ENCODE data around the gene MYO1B. TPM values are rescaled to one million over a fixed set of nuclear protein-coding genes. Genes with fewer than 3 reads are reported as not detected.

MYO1B gene
- total and polyA plus RNA-seq, 2 of the 8 experiments (the other 6 are each of a cell fraction or from before 2014, with no cell fraction given) = 15.5 to 61.2 TPM

DNA sequence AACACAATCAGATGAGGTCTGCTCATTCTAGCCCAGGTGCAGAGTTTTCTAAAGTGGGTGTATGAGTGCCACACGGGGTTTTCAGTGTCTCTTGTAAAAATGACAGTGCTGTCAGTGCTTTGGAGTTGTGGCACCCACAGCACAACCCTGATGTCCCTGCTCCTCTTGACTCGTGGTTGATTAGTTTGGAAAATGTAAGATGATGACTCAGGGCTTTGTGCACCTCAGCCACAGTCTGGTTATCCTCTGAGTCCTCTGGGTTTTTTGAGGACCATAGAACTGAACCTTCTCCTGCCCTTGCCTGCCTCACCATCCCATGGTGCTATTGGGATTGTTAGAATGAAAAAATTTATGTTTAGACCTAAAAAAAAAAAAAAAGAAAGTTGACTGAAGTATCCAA, 105.6 kb downstream of the MYO1B start:
- H3K56ac ChIP-seq (replicated peaks; ENCODE audit: insufficient read length, low read depth, low read length) = no peak overlapping the region
- H3K79me2 ChIP-seq (ENCODE audit: control insufficient read depth in 1 of 2, insufficient read depth in 2 of 2, low read length in 2 of 2) = no peaks in the 10 kb centered on the region
- H4K8ac ChIP-seq (ENCODE audit: extremely low read depth, insufficient read depth, low read length) = no peak overlapping the region
- no peak overlapping the region for H2BK120ac ChIP-seq (replicated peaks; ENCODE audit: low read depth, low read length)
- H3K18ac ChIP-seq (ENCODE audit: extremely low read depth, low read length) = no peak overlapping the region
- no peak overlapping the region for H4K5ac ChIP-seq (ENCODE audit: insufficient read length, low read depth, low read length)
- DNase-seq (ENCODE audit: low read depth in 1 of 2, low spot score in 2 of 2) = no peak
- no peak overlapping the region for H2BK5ac ChIP-seq (ENCODE audit: low read depth, low read length)
- no peak overlapping the region for H3K9ac ChIP-seq (replicated peaks in 1 of 4; ENCODE audit: extremely low read depth in 1 of 4, low read depth in 3 of 4, low read length in 3 of 4)
- no peak overlapping the region for H3K14ac ChIP-seq (ENCODE audit: insufficient read length)
- H3K23me2 ChIP-seq (ENCODE audit: low read depth, low read length) = no peaks in the 10 kb centered on the region; the same call in 1 of the 2 replicates
- CTCF ChIA-PET (ENCODE audit: partially characterized antibody) = interaction anchor here (1.1 kb wide), 1 partner anchor 9 kb away, joined by 4 read pairs; no protein-coding TSS in a partner anchor
- no peak overlapping the region for H3K4me3 ChIP-seq (ENCODE audit: extremely low read depth in 1 of 4, insufficient read depth in 2 of 4, low read depth in 3 of 4, low read length in 4 of 4)
- no peak overlapping the region for H2AFZ ChIP-seq (ENCODE audit: low read length)
- WGBS, 2 experiments (ENCODE audit: extremely low coverage in 1 of 2, insufficient coverage in 1 of 2, insufficient read length in 1 of 2, insufficient replicate concordance in 2 of 2, low coverage in 1 of 2, low lambda C conversion rate in 2 of 2, missing lambda C conversion rate in 1 of 2) = 92% methylated on average over 2 of the region's 2 CpGs; no CpG with 5 or more reads in 1 of the 2 experiments
- peaks cover 0 to 29% (median 5%) of the 10 kb centered on the region in 4 experiments; a peak in 4 of 8 replicates for H3K36me3 ChIP-seq (ENCODE audit: control insufficient read depth in 2 of 4, insufficient read depth in 4 of 4, low read length in 3 of 4)
- no peaks in the 10 kb centered on the region for H3K4me1 ChIP-seq (replicated peaks in 1 of 4; ENCODE audit: control insufficient read depth in 3 of 4, insufficient read depth in 4 of 4, low read length in 3 of 4)
- no peak overlapping the region for H3K4ac ChIP-seq (replicated peaks; ENCODE audit: insufficient read length, low read depth, low read length)
- H3K27me3 ChIP-seq (replicated peaks in 1 of 4; ENCODE audit: control insufficient read depth in 3 of 4, extremely low read depth in 1 of 4, insufficient read depth in 3 of 4, low read length in 3 of 4) = peaks cover 0 to 1% (median 0%) of the 10 kb centered on the region in 4 experiments; a peak in 1 of 7 replicates
- no peak overlapping the region for H2AK5ac ChIP-seq (ENCODE audit: low read depth, low read length)
- H3K27ac ChIP-seq (ENCODE audit: low read depth, low read length) = no peak overlapping the region
- no peaks in the 10 kb centered on the region for H4K20me1 ChIP-seq (replicated peaks in 1 of 2; ENCODE audit: control insufficient read depth in 1 of 2, insufficient read depth in 2 of 2, low read length in 2 of 2)
- no peak overlapping the region for H2BK15ac ChIP-seq (ENCODE audit: low read length)
- no peak overlapping the region for H2BK12ac ChIP-seq (ENCODE audit: low read depth, low read length)
- H3K23ac ChIP-seq (ENCODE audit: insufficient read length) = no peak overlapping the region
- no peak overlapping the region for H2BK20ac ChIP-seq (ENCODE audit: low read length)
- POLR2A ChIA-PET (ENCODE audit: partially characterized antibody) = no interaction called here
- no peaks in the 10 kb centered on the region for H3K79me1 ChIP-seq (ENCODE audit: low read depth, low read length)
- H4K91ac ChIP-seq (replicated peaks; ENCODE audit: insufficient read length, low read length) = no peak overlapping the region
- H3K9me3 ChIP-seq (ENCODE audit: insufficient read depth in 2 of 2, low read depth in 1 of 2, low read length in 1 of 2) = peaks cover 0 to 7% of the 10 kb centered on the region in 2 experiments; a peak in 2 of 4 replicates
- H3K4me2 ChIP-seq (ENCODE audit: insufficient read depth in 1 of 2, low read depth in 2 of 2, low read length in 2 of 2) = no peak overlapping the region
- no peak for FAIRE-seq
- TF ChIP-seq CBX8 (IDR thresholded peaks at IDR 0.05; ENCODE audit: borderline replicate concordance, low read depth, low read length) (no peak), CHD2 (IDR thresholded peaks at IDR 0.05; ENCODE audit: low read length) (no peak), RFX5 (IDR thresholded peaks at IDR 0.05; ENCODE audit: borderline replicate concordance, low read depth, low read length) (no peak), RBBP5 (IDR thresholded peaks at IDR 0.05; ENCODE audit: borderline replicate concordance, low read depth, low read length) (no peak), EZH2 (IDR thresholded peaks at IDR 0.05; ENCODE audit: low read depth, low read length, severe bottlenecking) (no peak), SIRT6 (IDR thresholded peaks at IDR 0.05; ENCODE audit: low read length) (no peak), SIN3A (conservative IDR thresholded peaks at IDR 0.05 in 1 of 2, IDR thresholded peaks at IDR 0.05 in 1 of 2; ENCODE audit: low read depth in 1 of 2, low read length in 2 of 2) (no peak), SP2 (IDR thresholded peaks at IDR 0.05; ENCODE audit: low read length) (no peak), KDM1A (IDR thresholded peaks at IDR 0.05; ENCODE audit: borderline replicate concordance, low read length) (no peak), RNF2 (IDR thresholded peaks at IDR 0.05; ENCODE audit: borderline replicate concordance, low read depth, low read length, missing control alignments, poor library complexity, severe bottlenecking) (no peak), FOSL1 (IDR thresholded peaks at IDR 0.05; ENCODE audit: insufficient read depth, low read depth, low read length) (no peak), BCL11A (IDR thresholded peaks at IDR 0.05; ENCODE audit: low read depth in 2 of 2, low read length in 2 of 2) (no peak), TAF7 (optimal IDR thresholded peaks at IDR 0.05; ENCODE audit: borderline replicate concordance, low read depth, low read length) (no peak), KDM4A (IDR thresholded peaks at IDR 0.05; ENCODE audit: low read depth, low read length, severe bottlenecking) (no peak)

All from H1 (cell line).